OCI-LY3 (cell line): ENCODE measurements around the gene GNAI1.

Experiments
- H2AFZ ChIP-seq: fragments of 200-600, 300-600 bp; shearing (Covaris generic); 2 replicates; pipeline ENCODE4 v1.6.0; 2014; ENCODE audit warnings: antibody characterized with exemption, low read depth, low read length
- H3K27ac ChIP-seq: fragments of 200-600, 300-600 bp; sonication (generic); 2 replicates; pipeline ENCODE4 v1.5.1; 2014; ENCODE audit warnings: mild to moderate bottlenecking, low read length, moderate library complexity, mixed read lengths
- H3K27me3 ChIP-seq: fragments of 200-600, 300-600 bp; sonication (generic); 2 replicates; pipeline ENCODE4 v1.6.1; 2014; ENCODE audit warnings: low read depth, low read length, mixed read lengths
- H3K36me3 ChIP-seq: fragments of 200-600, 300-600 bp; sonication (generic); replicated peaks from 2 replicates; pipeline ENCODE3; 2014; ENCODE audit warnings: low read depth, low read length, mixed read lengths
- H3K4me1 ChIP-seq: fragments of 300-600, 200-600 bp; sonication (generic); 2 replicates; pipeline ENCODE4 v1.6.1; 2014; ENCODE audit warnings: low read length, mixed read lengths
- H3K4me2 ChIP-seq: fragments of 200-600, 300-600 bp; sonication (generic); 2 replicates; pipeline ENCODE4 v1.6.1; 2014; ENCODE audit warnings: low read length, mixed read lengths
- H3K4me3 ChIP-seq: fragments of 300-600, 200-600 bp; sonication (generic); 2 replicates; pipeline ENCODE4 v1.5.1; 2014; ENCODE audit warnings: antibody characterized with exemption, mild to moderate bottlenecking, low read length, moderate library complexity
- H3K79me2 ChIP-seq: fragments of 300-600, 200-600 bp; shearing (Covaris generic); 2 replicates; pipeline ENCODE4 v1.6.1; 2014; ENCODE audit warnings: mild to moderate bottlenecking, low read length, mixed read lengths
- H3K9ac ChIP-seq: fragments of 300-600, 200-600 bp; shearing (Covaris generic); 2 replicates; pipeline ENCODE4 v1.6.0; 2014; ENCODE audit warnings: mild to moderate bottlenecking, low read length, moderate library complexity
- H3K9me3 ChIP-seq: fragments of 200-600, 300-600 bp; shearing (Covaris generic); 2 replicates; pipeline ENCODE4 v1.6.1; 2014; ENCODE audit warnings: low read length, mixed read lengths; ENCODE audit not compliant: insufficient read depth
- H4K20me1 ChIP-seq: fragments of 200-600, 300-600 bp; sonication (generic); 2 replicates; pipeline ENCODE4 v1.6.1; 2016; ENCODE audit warnings: low read length, mixed read lengths; ENCODE audit not compliant: insufficient read depth
- EZH2phosphoT487 ChIP-seq: fragments of 200-600 bp; shearing (Covaris generic); IDR thresholded peaks from 2 replicates; pipeline ENCODE4 v1.6.1; 2018; ENCODE audit warnings: antibody characterized with exemption, mixed run types, low read depth
- TF ChIP-seq, protein P1 (sequence below): fragments of 200-600, 300-600 bp; sonication (generic); IDR thresholded peaks from 2 replicates; pipeline ENCODE4 v1.5.1; 2014; ENCODE audit warnings: antibody characterized with exemption, low read length, low read depth

GNAI1 gene

DNA sequence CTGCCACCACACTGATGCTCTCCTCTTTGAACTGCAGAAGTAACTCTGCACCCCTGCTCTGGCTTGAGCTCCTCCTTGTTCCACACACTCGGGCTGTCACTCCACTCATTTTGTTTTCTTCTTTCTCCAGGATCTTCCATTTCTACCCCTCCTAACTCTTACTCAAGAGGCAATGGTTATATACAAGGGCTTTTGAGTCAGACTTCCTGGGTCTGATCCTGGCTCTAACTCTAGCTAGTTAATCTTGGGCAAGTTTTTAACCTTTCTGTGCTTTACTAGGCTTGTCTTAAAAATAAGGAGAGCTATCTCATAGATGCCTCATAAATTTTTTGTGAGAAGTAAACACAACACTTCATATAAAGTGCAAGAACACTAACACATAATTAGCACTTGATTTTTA is 45.3 kb upstream of the GNAI1 start:
- H3K36me3 ChIP-seq, result no peaks in the 10 kb centered on the region
- no peak overlapping the region for H2AFZ ChIP-seq
- no peak overlapping the region for H3K4me2 ChIP-seq
- no peaks in the 10 kb centered on the region for H3K9me3 ChIP-seq
- no peak overlapping the region for H3K4me3 ChIP-seq
- no peak overlapping the region for H3K9ac ChIP-seq
- H3K27ac ChIP-seq, result no peak overlapping the region
- TF ChIP-seq, protein P1, sequence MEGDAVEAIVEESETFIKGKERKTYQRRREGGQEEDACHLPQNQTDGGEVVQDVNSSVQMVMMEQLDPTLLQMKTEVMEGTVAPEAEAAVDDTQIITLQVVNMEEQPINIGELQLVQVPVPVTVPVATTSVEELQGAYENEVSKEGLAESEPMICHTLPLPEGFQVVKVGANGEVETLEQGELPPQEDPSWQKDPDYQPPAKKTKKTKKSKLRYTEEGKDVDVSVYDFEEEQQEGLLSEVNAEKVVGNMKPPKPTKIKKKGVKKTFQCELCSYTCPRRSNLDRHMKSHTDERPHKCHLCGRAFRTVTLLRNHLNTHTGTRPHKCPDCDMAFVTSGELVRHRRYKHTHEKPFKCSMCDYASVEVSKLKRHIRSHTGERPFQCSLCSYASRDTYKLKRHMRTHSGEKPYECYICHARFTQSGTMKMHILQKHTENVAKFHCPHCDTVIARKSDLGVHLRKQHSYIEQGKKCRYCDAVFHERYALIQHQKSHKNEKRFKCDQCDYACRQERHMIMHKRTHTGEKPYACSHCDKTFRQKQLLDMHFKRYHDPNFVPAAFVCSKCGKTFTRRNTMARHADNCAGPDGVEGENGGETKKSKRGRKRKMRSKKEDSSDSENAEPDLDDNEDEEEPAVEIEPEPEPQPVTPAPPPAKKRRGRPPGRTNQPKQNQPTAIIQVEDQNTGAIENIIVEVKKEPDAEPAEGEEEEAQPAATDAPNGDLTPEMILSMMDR, result no peak
- no peak for TF ChIP-seq EZH2phosphoT487
- H3K4me1 ChIP-seq, result no peaks in the 10 kb centered on the region
- H3K27me3 ChIP-seq, result no peaks in the 10 kb centered on the region
- no peaks in the 10 kb centered on the region for H4K20me1 ChIP-seq
- no peaks in the 10 kb centered on the region for H3K79me2 ChIP-seq

DNA sequence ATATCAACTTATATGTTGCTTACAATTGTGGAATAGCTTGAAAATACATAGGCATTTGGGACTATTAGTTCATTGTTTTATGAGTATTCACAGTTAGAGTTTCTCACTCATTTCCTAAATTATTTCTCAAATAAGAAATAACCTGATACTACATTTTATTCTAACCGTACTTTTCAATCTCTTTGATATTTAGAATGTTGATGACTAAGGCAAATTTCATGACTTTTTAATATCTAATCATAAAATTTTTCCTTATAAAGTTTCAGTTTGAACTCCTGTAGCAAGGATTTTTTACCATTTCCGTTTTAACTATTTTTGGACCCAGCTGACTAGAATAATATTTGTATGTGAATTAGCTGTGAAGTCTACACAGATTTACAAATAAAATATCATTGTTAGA is 41.3 kb upstream of the GNAI1 start:
- Histone ChIP-seq H3K4me3 (no peak overlapping the region), H3K9me3 (no peaks in the 10 kb centered on the region), H4K20me1 (no peaks in the 10 kb centered on the region), H3K27ac (no peak overlapping the region), H3K27me3 (no peaks in the 10 kb centered on the region), H3K9ac (no peak overlapping the region), H3K79me2 (no peaks in the 10 kb centered on the region), H3K4me2 (no peak overlapping the region), H2AFZ (no peak overlapping the region), H3K4me1 (no peaks in the 10 kb centered on the region), H3K36me3 (no peaks in the 10 kb centered on the region)
- no peak for TF ChIP-seq EZH2phosphoT487
- TF ChIP-seq, protein P1, result no peak

DNA sequence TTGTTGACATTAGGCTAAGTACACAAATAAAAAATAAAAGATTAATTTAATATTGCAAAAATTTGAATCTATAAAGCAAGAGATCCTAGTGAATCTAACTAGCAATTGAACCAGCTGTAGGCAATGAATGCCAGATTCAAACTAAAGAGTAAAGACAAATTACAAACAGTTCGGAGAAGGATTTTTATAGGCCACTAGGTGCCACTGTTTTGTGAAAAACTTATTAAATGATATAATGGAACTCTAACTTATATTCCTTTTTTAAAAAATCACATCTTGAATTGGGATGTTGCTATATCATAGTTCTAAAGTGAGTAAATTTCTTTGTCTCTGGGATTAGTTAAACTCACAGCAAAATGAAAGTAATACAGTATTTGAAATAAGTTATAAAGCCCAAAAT is 39.1 kb upstream of the GNAI1 start:
- no peak overlapping the region for H3K4me2 ChIP-seq
- H3K4me1 ChIP-seq, result no peaks in the 10 kb centered on the region
- no peaks in the 10 kb centered on the region for H3K9me3 ChIP-seq
- H3K36me3 ChIP-seq, result no peaks in the 10 kb centered on the region
- no peaks in the 10 kb centered on the region for H3K79me2 ChIP-seq
- no peaks in the 10 kb centered on the region for H4K20me1 ChIP-seq
- TF ChIP-seq, protein P1, result peak; percentile 43
- TF ChIP-seq EZH2phosphoT487, result no peak
- no peaks in the 10 kb centered on the region for H3K27me3 ChIP-seq
- no peak overlapping the region for H3K27ac ChIP-seq
- H2AFZ ChIP-seq, result no peak overlapping the region
- H3K4me3 ChIP-seq, result no peak overlapping the region
- no peak overlapping the region for H3K9ac ChIP-seq

- H3K4me3 ChIP-seq, result no peak overlapping the region
- TF ChIP-seq EZH2phosphoT487, result no peak
- TF ChIP-seq, protein P1, result no peak
- no peaks in the 10 kb centered on the region for H3K9me3 ChIP-seq
- no peaks in the 10 kb centered on the region for H3K79me2 ChIP-seq
- H3K4me1 ChIP-seq, result no peaks in the 10 kb centered on the region
- no peaks in the 10 kb centered on the region for H4K20me1 ChIP-seq
- no peaks in the 10 kb centered on the region for H3K27me3 ChIP-seq
- no peak overlapping the region for H3K9ac ChIP-seq
- H3K4me2 ChIP-seq, result no peak overlapping the region
- no peak overlapping the region for H2AFZ ChIP-seq
- no peak overlapping the region for H3K27ac ChIP-seq
- H3K36me3 ChIP-seq, result no peaks in the 10 kb centered on the region
Measured at GRCh38 chr7:80097756-80098155, 36.9 kb upstream of the GNAI1 start.
